PC-9 (cell line): ENCODE data around the gene SEC24B. TPM values are rescaled to one million over a fixed set of nuclear protein-coding genes. Genes with fewer than 3 reads are reported as not detected.
A peak's percentile ranks its signal among the peaks of the same experiment; 100 is the strongest.

Experiments
- BruUV-seq: library from RNA; stranded (reverse); fragments of 400-500 nt; replicated peaks from 2 replicates; lab custom pipeline; 2021; lab: Mats Ljungman, UMichigan
- CTCF ChIA-PET: fragments of 300-600 bp; sonication (Branson Sonifier 250); formaldehyde crosslinking; loops from one replicate; lab custom pipeline; 2022; ENCODE audit warnings: antibody characterized with exemption; lab: Charles Lee
- POLR2A ChIA-PET: fragments of 300-600 bp; sonication (Branson Sonifier 250); formaldehyde crosslinking; loops from one replicate; lab custom pipeline; 2022; ENCODE audit warnings: antibody characterized with exemption; ENCODE audit not compliant: unreplicated experiment; lab: Charles Lee
- DNase-seq, 2 experiments: peaks; one replicate each; pipeline versions ENCODE4 v3.0.0 to v3.0.0-alpha.2; 2015 to 2022; ENCODE audit warnings: mixed read lengths in 1 of 2
- H2AFZ ChIP-seq: fragments of 200-600 bp; sonication (generic); 2 replicates; pipeline ENCODE4 v1.8.1; 2017; ENCODE audit warnings: antibody characterized with exemption
- H3F3A ChIP-seq: fragments of 200-600 bp; sonication (generic); 2 replicates; pipeline ENCODE4 v1.8.1; 2017; ENCODE audit warnings: antibody characterized with exemption, mild to moderate bottlenecking, low read depth; ENCODE audit not compliant: insufficient read depth
- H3K27ac ChIP-seq: fragments of 200-600 bp; sonication (generic); 2 replicates; pipeline ENCODE4 v1.6.1; 2016; ENCODE audit warnings: mixed run types
- H3K27me3 ChIP-seq: fragments of 200-600 bp; sonication (generic); 2 replicates; pipeline ENCODE4 v1.6.1; 2016; ENCODE audit warnings: low read depth, mixed run types; ENCODE audit not compliant: insufficient read depth
- H3K36me3 ChIP-seq: fragments of 200-600 bp; sonication (generic); 2 replicates; pipeline ENCODE4 v1.6.1; 2016; ENCODE audit warnings: low read depth, mixed run types
- H3K4me1 ChIP-seq: fragments of 200-600 bp; sonication (generic); replicated peaks from 2 replicates; pipeline ENCODE4 v1.6.1; 2016; ENCODE audit warnings: mixed run types; ENCODE audit not compliant: insufficient read depth
- H3K4me2 ChIP-seq: fragments of 200-600 bp; sonication (generic); 2 replicates; pipeline ENCODE4 v1.6.1; 2017; ENCODE audit warnings: mixed run types
- H3K4me3 ChIP-seq: fragments of 200-600 bp; sonication (generic); 2 replicates; pipeline ENCODE4 v1.6.1; 2016; ENCODE audit warnings: mixed run types
- H3K79me2 ChIP-seq: fragments of 200-600 bp; sonication (generic); 2 replicates; pipeline ENCODE4 v1.6.1; 2017; ENCODE audit warnings: low read depth, mixed run types
- H3K9me2 ChIP-seq: fragments of 200-600 bp; sonication (generic); 2 replicates; pipeline ENCODE4 v1.8.1; 2017; ENCODE audit warnings: mild to moderate bottlenecking; ENCODE audit not compliant: insufficient read depth
- H3K9me3 ChIP-seq: fragments of 200-600 bp; sonication (generic); 2 replicates; pipeline ENCODE4 v1.8.1; 2016; ENCODE audit warnings: low read depth; ENCODE audit not compliant: insufficient read depth
- H4K20me1 ChIP-seq: fragments of 200-600 bp; sonication (generic); 2 replicates; pipeline ENCODE4 v1.8.1; 2017; ENCODE audit not compliant: insufficient read depth
- CTCF ChIP-seq: fragments of 200-600 bp; sonication (generic); conservative IDR thresholded peaks from 2 replicates; pipeline ENCODE4 v1.6.1; 2017; ENCODE audit warnings: mixed run types, antibody characterized with exemption, mild to moderate bottlenecking, moderate library complexity
- EZH2 ChIP-seq: fragments of 200-600 bp; sonication (generic); IDR thresholded peaks from 2 replicates; pipeline ENCODE4 v1.8.0; 2017; ENCODE audit warnings: antibody characterized with exemption, low read depth
- intact Hi-C: fragments of 100-400 bp; cut with micrococcal nuclease; formaldehyde crosslinking; loops from one replicate; pipeline ENCODE4 v1.10.0; 2022; ENCODE audit not compliant: unreplicated experiment
- total RNA-seq: library from RNA; stranded (reverse); gene quantifications from 2 replicates; pipeline ENCODE4 v1.2.3, GENCODE V29; 2021

Gene SEC24B
- total RNA-seq, 1 experiment from 2014 or later: 21.7 TPM

GRCh38 chr4:109432696-109433095, 919 bp upstream of the SEC24B start:
- no TSS peak for BruUV-seq
- Histone ChIP-seq H3K9me2 (no peaks in the 10 kb centered on the region), H2AFZ (peak overlapping the region; percentile 87), H3K4me3 (peak overlapping the region; percentile 59), H3K36me3 (no peaks in the 10 kb centered on the region), H4K20me1 (peaks cover 9% of the 10 kb centered on the region; the same call in 1 of the 2 replicates), H3K9me3 (no peaks in the 10 kb centered on the region), H3F3A (no peaks in the 10 kb centered on the region), H3K4me2 (peak overlapping the region; percentile 94), H3K4me1 (peaks cover 21% of the 10 kb centered on the region), H3K27ac (peak overlapping the region; percentile 25), H3K79me2 (peaks cover 48% of the 10 kb centered on the region), H3K27me3 (no peaks in the 10 kb centered on the region)
- intact Hi-C loops: loop anchor here (2.0 to 5.0 kb wide), 3 partner anchors 130 to 480 kb away; partner anchors contain the start of genes CASP6, EGF and MCUB
- peak in 1 of 2 experiments; percentile 36 for DNase-seq
- no peak for TF ChIP-seq EZH2
- TF ChIP-seq CTCF: no peak
- POLR2A ChIA-PET: no interaction called here
- CTCF ChIA-PET: interaction anchor here (0.6 to 0.7 kb wide), 2 partner anchors 45 to 98 kb away, joined by 3 to 7 read pairs; no protein-coding TSS in a partner anchor

- CTCF ChIA-PET: no interaction called here
Observed at GRCh38 chr4:109434007-109434971, 674 bp downstream of the SEC24B start.

More at GRCh38 chr4:109434007-109434971, 674 bp downstream of the SEC24B start:
- TF ChIP-seq CTCF (no peak), EZH2 (no peak)
- no peaks in the 10 kb centered on the region for H3K9me3 ChIP-seq
- POLR2A ChIA-PET: no interaction called here
- H3K4me2 ChIP-seq: peak overlapping the region; percentile 78
- H3K9me2 ChIP-seq: no peaks in the 10 kb centered on the region
- intact Hi-C loops: loop anchor here (5.0 kb wide), 2 partner anchors 128 to 478 kb away; partner anchors contain the start of genes EGF and MCUB
- peaks cover 64% of the 10 kb centered on the region for H3K79me2 ChIP-seq
- peaks cover 16% of the 10 kb centered on the region for H4K20me1 ChIP-seq
- no peak for DNase-seq
- peak overlapping the region; percentile 79 for H3K4me3 ChIP-seq
- H3F3A ChIP-seq: no peaks in the 10 kb centered on the region
- no peak overlapping the region for H3K27ac ChIP-seq
- no peaks in the 10 kb centered on the region for H3K27me3 ChIP-seq
- H2AFZ ChIP-seq: 0 out of 2 replicates have a peak overlapping the region, but pooled peaks have one; percentile 71
- peaks cover 21% of the 10 kb centered on the region for H3K4me1 ChIP-seq
- H3K36me3 ChIP-seq: no peaks in the 10 kb centered on the region
- BruUV-seq: TSS peak; percentile 52
